ENCODE measurements around the gene RNU1-2.

DNA sequence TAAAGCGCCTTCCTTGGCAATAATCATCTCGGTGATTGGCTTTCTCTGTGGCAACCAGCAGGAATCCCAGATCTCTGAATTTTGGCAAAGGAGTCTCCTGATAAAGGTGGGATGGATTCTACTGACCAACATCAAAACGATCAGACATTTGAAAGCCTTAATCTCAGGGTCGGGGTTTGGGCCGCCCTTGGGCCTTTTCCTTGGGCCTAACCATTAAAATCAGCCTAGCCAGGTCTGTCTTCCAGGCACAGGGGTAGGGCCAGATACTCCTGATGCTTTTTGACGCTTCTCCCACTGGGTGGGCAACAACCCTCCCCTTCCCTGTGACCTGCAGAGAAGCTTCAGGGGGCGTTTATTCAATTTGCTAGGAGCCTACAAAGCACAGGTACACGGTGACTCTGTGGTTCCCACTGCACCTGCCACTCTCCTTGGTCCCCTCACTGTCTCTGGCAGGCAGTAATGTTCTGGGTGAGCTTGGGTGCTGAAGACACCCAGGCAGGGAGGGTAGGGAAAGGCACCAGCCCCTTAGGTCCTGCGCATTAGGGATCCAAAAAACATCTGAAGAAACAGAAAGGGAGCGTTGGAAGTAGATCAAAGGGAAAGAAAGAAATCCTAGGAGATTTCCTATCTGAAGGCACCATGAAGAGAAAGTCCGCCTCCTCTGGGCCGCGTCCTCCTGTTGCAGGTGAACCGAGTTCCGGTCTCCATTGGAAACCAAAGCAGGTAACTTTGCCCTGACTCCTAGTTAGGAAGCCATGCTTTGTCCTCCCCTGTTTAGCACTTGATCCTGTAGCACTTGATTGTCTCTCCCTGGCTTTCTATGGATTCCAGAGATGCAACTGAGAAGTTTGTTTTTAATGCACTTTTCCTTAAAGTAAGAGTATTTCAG lies 12.3 kb downstream of the RNU1-2 start:
- TF ChIP-seq, protein P1, sequence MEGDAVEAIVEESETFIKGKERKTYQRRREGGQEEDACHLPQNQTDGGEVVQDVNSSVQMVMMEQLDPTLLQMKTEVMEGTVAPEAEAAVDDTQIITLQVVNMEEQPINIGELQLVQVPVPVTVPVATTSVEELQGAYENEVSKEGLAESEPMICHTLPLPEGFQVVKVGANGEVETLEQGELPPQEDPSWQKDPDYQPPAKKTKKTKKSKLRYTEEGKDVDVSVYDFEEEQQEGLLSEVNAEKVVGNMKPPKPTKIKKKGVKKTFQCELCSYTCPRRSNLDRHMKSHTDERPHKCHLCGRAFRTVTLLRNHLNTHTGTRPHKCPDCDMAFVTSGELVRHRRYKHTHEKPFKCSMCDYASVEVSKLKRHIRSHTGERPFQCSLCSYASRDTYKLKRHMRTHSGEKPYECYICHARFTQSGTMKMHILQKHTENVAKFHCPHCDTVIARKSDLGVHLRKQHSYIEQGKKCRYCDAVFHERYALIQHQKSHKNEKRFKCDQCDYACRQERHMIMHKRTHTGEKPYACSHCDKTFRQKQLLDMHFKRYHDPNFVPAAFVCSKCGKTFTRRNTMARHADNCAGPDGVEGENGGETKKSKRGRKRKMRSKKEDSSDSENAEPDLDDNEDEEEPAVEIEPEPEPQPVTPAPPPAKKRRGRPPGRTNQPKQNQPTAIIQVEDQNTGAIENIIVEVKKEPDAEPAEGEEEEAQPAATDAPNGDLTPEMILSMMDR (IDR thresholded peaks at IDR 0.05; ENCODE audit: poor library complexity): no peak
- TF ChIP-seq EZH2 (IDR thresholded peaks at IDR 0.05; ENCODE audit: borderline replicate concordance): no peak
- TF ChIP-seq EZH2phosphoT487 (IDR thresholded peaks at IDR 0.05; ENCODE audit: low read depth, severe bottlenecking, unreplicated experiment): no peak

Measured in hepatocyte (in vitro differentiated cells).